OCI-LY3 (cell line): ENCODE results near the gene AQP5.

ENCODE experiments used
- EZH2phosphoT487 ChIP-seq: fragments of 200-600 bp; shearing (Covaris generic); IDR thresholded peaks from 2 replicates; pipeline ENCODE4 v1.6.1; 2018; ENCODE audit warnings: antibody characterized with exemption, mixed run types, low read depth
- TF ChIP-seq, protein P1 (sequence below): fragments of 200-600, 300-600 bp; sonication (generic); IDR thresholded peaks from 2 replicates; pipeline ENCODE4 v1.5.1; 2014; ENCODE audit warnings: antibody characterized with exemption, low read length, low read depth

DNA sequence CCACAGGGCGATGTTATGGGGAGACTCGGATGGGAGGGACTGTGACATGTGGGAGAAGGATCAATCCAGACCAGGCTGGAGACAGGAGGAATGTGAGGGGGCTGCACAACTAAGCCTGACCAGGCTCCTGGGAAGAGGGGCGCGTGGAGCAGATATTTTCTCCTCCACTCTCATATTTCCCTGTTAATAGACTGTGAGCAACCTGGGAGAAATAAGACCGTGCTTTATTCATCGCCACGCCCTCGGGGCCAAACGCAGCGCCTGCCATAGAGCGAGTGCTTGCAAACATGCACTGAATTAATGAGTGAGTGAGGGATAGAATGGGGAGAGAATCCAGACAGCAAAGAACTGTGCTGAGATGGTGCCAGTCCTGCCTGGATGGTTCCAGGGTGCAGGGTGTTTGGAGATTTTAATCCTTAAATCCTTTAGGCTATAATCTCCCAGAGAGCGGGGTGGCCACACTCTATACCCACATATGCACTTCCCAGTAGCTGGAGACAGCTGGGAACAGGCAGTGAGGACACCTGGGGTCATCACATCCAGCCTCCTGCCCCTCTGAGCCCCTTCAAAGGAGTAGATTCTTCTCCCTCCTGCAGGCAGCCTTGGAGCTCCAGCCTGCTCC is 44.4 kb upstream of the AQP5 start:
- TF ChIP-seq, protein P1, sequence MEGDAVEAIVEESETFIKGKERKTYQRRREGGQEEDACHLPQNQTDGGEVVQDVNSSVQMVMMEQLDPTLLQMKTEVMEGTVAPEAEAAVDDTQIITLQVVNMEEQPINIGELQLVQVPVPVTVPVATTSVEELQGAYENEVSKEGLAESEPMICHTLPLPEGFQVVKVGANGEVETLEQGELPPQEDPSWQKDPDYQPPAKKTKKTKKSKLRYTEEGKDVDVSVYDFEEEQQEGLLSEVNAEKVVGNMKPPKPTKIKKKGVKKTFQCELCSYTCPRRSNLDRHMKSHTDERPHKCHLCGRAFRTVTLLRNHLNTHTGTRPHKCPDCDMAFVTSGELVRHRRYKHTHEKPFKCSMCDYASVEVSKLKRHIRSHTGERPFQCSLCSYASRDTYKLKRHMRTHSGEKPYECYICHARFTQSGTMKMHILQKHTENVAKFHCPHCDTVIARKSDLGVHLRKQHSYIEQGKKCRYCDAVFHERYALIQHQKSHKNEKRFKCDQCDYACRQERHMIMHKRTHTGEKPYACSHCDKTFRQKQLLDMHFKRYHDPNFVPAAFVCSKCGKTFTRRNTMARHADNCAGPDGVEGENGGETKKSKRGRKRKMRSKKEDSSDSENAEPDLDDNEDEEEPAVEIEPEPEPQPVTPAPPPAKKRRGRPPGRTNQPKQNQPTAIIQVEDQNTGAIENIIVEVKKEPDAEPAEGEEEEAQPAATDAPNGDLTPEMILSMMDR = no peak
- no peak for TF ChIP-seq EZH2phosphoT487
